Lower leg skin (tissue), 3 donors: Measurements from ENCODE around the gene MAPK4.

Experiments used
- CTCF ChIP-seq, 3 donors: fragments of 450-650 bp; IDR thresholded peaks; one replicate each; pipeline ENCODE4 v1.5.1; 2016; ENCODE audit warnings: antibody characterized with exemption in 3 of 3, mild to moderate bottlenecking in 3 of 3, moderate library complexity in 2 of 3
- POLR2A ChIP-seq, 2 donors: fragments of 450-650 bp; IDR thresholded peaks; one replicate each; pipeline ENCODE4 v1.6.1; 2016 to 2017; ENCODE audit warnings: antibody characterized with exemption in 2 of 2, mild to moderate bottlenecking in 1 of 2, moderate library complexity in 1 of 2

- TF ChIP-seq CTCF (IDR thresholded peaks at IDR 0.05) = no peak
- no peak for TF ChIP-seq POLR2A (IDR thresholded peaks at IDR 0.05)
Measured at GRCh38 chr18:50616484-50617048, 56.7 kb downstream of the MAPK4 start.
